DOHH2 (cell line): ENCODE measurements around the gene KLHL30.

Experiments
- CTCF ChIP-seq: fragments of 200-600 bp; sonication (generic); IDR thresholded peaks from one replicate; pipeline ENCODE4 v1.5.1; 2014; ENCODE audit warnings: antibody characterized with exemption, mild to moderate bottlenecking, low read depth, low read length; ENCODE audit not compliant: poor library complexity, severe bottlenecking
- EZH2phosphoT487 ChIP-seq: fragments of 200-600 bp; sonication (generic); IDR thresholded peaks from 2 replicates; pipeline ENCODE4 v1.6.1; 2017; ENCODE audit warnings: borderline replicate concordance, mild to moderate bottlenecking, antibody characterized with exemption, low read length, moderate library complexity, mixed read lengths

- TF ChIP-seq CTCF (no peak), EZH2phosphoT487 (no peak)
Observed at GRCh38 chr2:238159661-238160205, 21.3 kb downstream of the KLHL30 start.
